Mononuclear cell (primary cell): ENCODE measurements around the gene HLA-DRB1. TPM values are rescaled to one million over a fixed set of nuclear protein-coding genes. Genes with fewer than 3 reads are reported as not detected.
A peak's percentile ranks its signal among the peaks of the same experiment; 100 is the strongest.
"Not testable (repeated sequence)": the region's sequence is repeated elsewhere in the genome, so short reads cannot be mapped to it uniquely, and the experiment has no call there.

ENCODE experiments used
- H3K27me3 ChIP-seq: 2 replicates; pipeline ENCODE4 v1.6.0; 2011; ENCODE audit warnings: low read length, control low read depth; ENCODE audit not compliant: insufficient read depth
- H3K4me1 ChIP-seq: 2 replicates; pipeline ENCODE4 v1.5.1; 2011; ENCODE audit warnings: mild to moderate bottlenecking, low read length, control low read depth; ENCODE audit not compliant: insufficient read depth
- H3K4me3 ChIP-seq: 2 replicates; pipeline ENCODE4 v1.5.1; 2011; ENCODE audit warnings: mild to moderate bottlenecking, low read length, moderate library complexity
- H3K9me3 ChIP-seq: 2 replicates; pipeline ENCODE4 v1.5.1; 2011; ENCODE audit warnings: low read depth, mild to moderate bottlenecking, control low read depth, low read length
- total RNA-seq: library from RNA; depleted of rRNA; stranded (reverse); fragments of >200 nt; gene quantifications from one replicate; pipeline ENCODE4 v1.2.3, GENCODE V29; 2012

HLA-DRB1 gene
- total RNA-seq, 1 donor, result 166 TPM

GRCh38 chr6:32554116-32554965 is 35.3 kb downstream of the HLA-DRB1 start:
- H3K4me1 ChIP-seq, result no peaks in the 10 kb centered on the region
- H3K9me3 ChIP-seq, result no peaks in the 10 kb centered on the region
- no peaks in the 10 kb centered on the region for H3K27me3 ChIP-seq
- no peak overlapping the region for H3K4me3 ChIP-seq

GRCh38 chr6:32553037-32553742 is 36.5 kb downstream of the HLA-DRB1 start:
- H3K27me3 ChIP-seq, result no peaks in the 10 kb centered on the region
- H3K9me3 ChIP-seq, result no peaks in the 10 kb centered on the region
- H3K4me1 ChIP-seq, result no peaks in the 10 kb centered on the region
- no peak overlapping the region for H3K4me3 ChIP-seq

DNA sequence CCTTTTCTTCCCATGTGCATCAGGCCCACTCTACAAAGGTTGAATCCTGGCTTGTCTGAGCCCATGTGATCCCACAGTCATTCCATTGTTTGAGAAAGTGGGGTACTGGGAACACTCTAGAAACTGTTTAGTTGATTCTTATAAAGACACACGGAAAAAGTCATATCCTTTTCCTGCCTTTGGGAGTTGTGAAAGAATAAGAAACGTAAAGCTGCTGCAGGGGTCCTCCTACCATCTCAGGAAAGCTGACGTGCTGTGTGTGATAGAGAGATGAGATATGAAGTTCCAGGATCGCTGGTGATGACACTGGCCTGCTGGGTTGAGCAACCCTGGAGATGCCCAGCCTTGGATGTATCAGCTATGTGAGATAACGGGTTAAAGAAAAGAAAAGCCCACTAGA is 38.2 kb downstream of the HLA-DRB1 start:
- no peaks in the 10 kb centered on the region for H3K27me3 ChIP-seq
- no peak overlapping the region for H3K4me3 ChIP-seq
- H3K4me1 ChIP-seq, result no peaks in the 10 kb centered on the region
- no peaks in the 10 kb centered on the region for H3K9me3 ChIP-seq

DNA sequence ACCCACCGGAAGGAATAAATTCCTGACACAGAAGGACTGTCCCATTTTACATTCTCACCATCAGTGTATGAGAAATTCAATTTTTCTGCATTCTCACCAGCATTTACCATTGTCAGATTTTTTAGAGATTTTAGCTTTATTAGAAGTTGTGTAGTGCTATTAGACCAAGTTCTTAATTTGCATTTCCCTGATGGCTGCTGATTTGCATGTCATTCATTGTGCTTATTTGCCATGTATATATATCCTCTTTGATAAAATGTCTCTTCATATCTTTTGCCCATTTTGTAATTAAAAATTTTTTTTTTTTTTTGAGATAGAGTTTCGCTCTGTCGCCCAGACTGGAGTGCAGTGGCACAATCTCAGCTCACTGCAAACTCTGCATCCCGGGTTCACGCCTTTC is 49.8 kb downstream of the HLA-DRB1 start:
- H3K9me3 ChIP-seq, result no peaks in the 10 kb centered on the region
- H3K27me3 ChIP-seq, result no peaks in the 10 kb centered on the region
- H3K4me1 ChIP-seq, result no peaks in the 10 kb centered on the region
- H3K4me3 ChIP-seq, result no peak overlapping the region

DNA sequence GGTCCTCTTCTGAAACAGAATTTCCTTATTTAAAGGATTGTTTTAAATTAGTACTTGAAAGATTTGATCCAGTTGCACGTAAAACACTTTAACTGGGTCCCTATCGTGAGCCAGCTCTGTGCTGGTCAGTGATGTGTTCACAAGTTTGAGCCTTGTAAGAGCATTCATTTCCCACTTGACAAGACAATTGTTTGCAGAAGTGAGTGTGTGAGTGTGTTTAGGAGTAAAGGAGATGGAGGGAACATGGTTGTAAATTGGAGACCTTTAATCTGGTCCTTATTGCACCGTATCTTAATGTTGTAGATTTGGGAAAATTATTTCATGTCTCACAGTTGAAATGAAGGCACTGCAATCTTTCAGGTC is 59.2 kb downstream of the HLA-DRB1 start:
- H3K9me3 ChIP-seq, H3K4me3 ChIP-seq, H3K27me3 ChIP-seq, H3K4me1 ChIP-seq: not testable (repeated sequence)

DNA sequence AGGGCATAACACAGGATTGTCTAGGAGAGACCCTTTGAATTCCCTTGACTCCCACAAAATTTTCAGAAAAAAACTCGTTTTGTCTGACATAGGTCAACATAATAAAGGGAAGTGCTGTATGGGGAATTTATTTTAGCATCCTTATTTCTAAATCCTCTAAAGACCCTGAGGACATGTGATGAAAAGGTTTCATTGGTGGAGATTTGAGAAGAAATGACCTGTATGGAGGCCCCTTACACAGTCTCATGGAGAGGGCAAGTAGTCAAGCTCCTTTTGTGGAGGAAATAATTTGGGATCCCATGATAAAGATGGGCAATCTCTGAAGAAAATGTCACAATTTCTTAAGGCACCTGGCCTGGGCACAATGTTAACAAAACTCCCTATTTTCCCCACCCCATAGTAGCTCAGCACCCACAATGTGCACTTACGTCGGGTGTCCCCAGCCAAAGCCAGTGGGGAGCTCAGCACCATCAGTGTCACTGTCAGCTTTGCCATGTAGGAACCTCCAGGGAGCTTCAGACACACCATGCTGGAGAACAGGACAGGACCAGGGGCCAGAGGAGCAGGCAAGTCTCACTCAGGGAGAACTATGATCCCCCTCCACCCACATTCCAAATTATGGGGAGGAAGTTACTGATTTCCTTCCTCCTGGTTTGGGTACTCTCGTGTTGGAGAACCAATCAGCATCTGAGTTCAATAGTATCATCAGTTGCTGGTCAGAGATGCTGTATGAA is 59.8 kb downstream of the HLA-DRB1 start, which contains the start of gene HLA-DRB5:
TSS of gene HLA-DRB5 (minus strand) at position 591 of the 734 bp plus-strand sequence. CDS start at position 528, 63 bp downstream.
- Histone ChIP-seq H3K4me3 (peak within 1 kb of the TSS; percentile 48), H3K9me3 (no peaks in the 10 kb centered on the region), H3K4me1 (no peaks in the 10 kb centered on the region), H3K27me3 (no peaks in the 10 kb centered on the region)

Other genes starting within 250 kb of the HLA-DRB1 start
- not detected for gene TSBP1, start 217.9 kb downstream of the HLA-DRB1 start, total RNA-seq
- gene BTNL2, start 182.7 kb downstream of the HLA-DRB1 start, total RNA-seq, result not detected
- gene HLA-DRA, start 150.0 kb downstream of the HLA-DRB1 start, total RNA-seq, result 1,165 TPM
- 8.5 TPM for gene HLA-DRB5, start 59.6 kb downstream of the HLA-DRB1 start, total RNA-seq
- gene HLA-DQA1, start 47.6 kb upstream of the HLA-DRB1 start, total RNA-seq, result 12.5 TPM
- gene HLA-DQB1, start 76.8 kb upstream of the HLA-DRB1 start, total RNA-seq, result 1.4 TPM
- gene HLA-DQA2, start 151.5 kb upstream of the HLA-DRB1 start, total RNA-seq, result 4.7 TPM
- gene HLA-DQB2, start 173.7 kb upstream of the HLA-DRB1 start, total RNA-seq, result 1.0 TPM
- 6.6 TPM for gene HLA-DOB, start 227.2 kb upstream of the HLA-DRB1 start, total RNA-seq
- gene TAP2, start 248.9 kb upstream of the HLA-DRB1 start, total RNA-seq, result 45.0 TPM